ENCODE measurements around the gene RAB29. TPM values are rescaled to one million over a fixed set of nuclear protein-coding genes. Genes with fewer than 3 reads are reported as not detected.
A peak's percentile ranks its signal among the peaks of the same experiment; 100 is the strongest.

The RAB29 gene
- total and polyA plus RNA-seq, 9 of the 15 experiments (the other 6 are each of a cell fraction or from before 2014, with no cell fraction given): 6.3 to 17.6 (median 8.0) TPM

GRCh38 chr1:205797168-205797567 lies 21.9 kb upstream of the RAB29 start (continued):
- TF ChIP-seq HINFP (tag; conservative IDR thresholded peaks at IDR 0.05; ENCODE audit: low read depth) (no peak), MAFK (IDR thresholded peaks at IDR 0.05; ENCODE audit: low read length) (peak; percentile 90), ZNF316 (IDR thresholded peaks at IDR 0.05) (peak; percentile 95), NCOA6 (IDR thresholded peaks at IDR 0.05) (no peak), BHLHE40 (IDR thresholded peaks at IDR 0.05; ENCODE audit: low read length) (no peak), KDM1A (IDR thresholded peaks at IDR 0.05) (no peak)

- no peak overlapping the region for H2AFZ ChIP-seq (ENCODE audit: low read depth, low read length)
- ChIA-PET CTCF (ENCODE audit: low intra/inter-chr PET ratio) (no interaction called here), POLR2A (interaction anchor here (0.6 to 4.0 kb wide), 5 partner anchors 11 to 932 kb away, joined by 3 to 20 read pairs (median 3); no protein-coding TSS in a partner anchor)
- H3K79me2 ChIP-seq (ENCODE audit: control insufficient read depth, insufficient read depth, low read length): no peaks in the 10 kb centered on the region
- H4K20me1 ChIP-seq (replicated peaks; ENCODE audit: control insufficient read depth, insufficient read depth, low read length): peaks cover 6% of the 10 kb centered on the region; the same call in 1 of the 2 replicates
- intact Hi-C loops (cut with micrococcal nuclease): no loop called here
- no peak for DNase-seq (ENCODE audit: extremely low read depth in 1 of 4, low spot score in 3 of 4)
- H3K36me3 ChIP-seq (ENCODE audit: control insufficient read depth, insufficient read depth, low read length): peaks cover 70% of the 10 kb centered on the region
- no peak overlapping the region for H3K27ac ChIP-seq (ENCODE audit: extremely low read depth, low read depth, low read length)
- H3K27me3 ChIP-seq (ENCODE audit: control insufficient read depth in 2 of 2, insufficient read depth in 2 of 2, low read length in 2 of 2): no peaks in the 10 kb centered on the region
- ATAC-seq: no peak
- BruUV-seq (replicated peaks): no TSS peak
- H3K4me3 ChIP-seq: no peak overlapping the region
- H3K9ac ChIP-seq (ENCODE audit: insufficient read depth in 1 of 2, low read depth in 2 of 2, low read length in 2 of 2): no peak overlapping the region
- H3K9me1 ChIP-seq (ENCODE audit: control insufficient read depth, insufficient read depth, low read length): no peaks in the 10 kb centered on the region
- in situ Hi-C loops (cut with MboI): loop anchor here (5.0 kb wide), 2 partner anchors 133 to 318 kb away; no protein-coding TSS in a partner anchor
- 58% methylated on average over 5 of the region's 5 CpGs for WGBS (ENCODE audit: insufficient coverage, low coverage, missing lambda C conversion rate)
- no peak overlapping the region for H3K4me2 ChIP-seq (ENCODE audit: insufficient read depth, low read length)
- H3K9me3 ChIP-seq (replicated peaks; ENCODE audit: control insufficient read depth, insufficient read depth, low read depth, low read length): no peaks in the 10 kb centered on the region
- no peak for FAIRE-seq
- H3K4me1 ChIP-seq (replicated peaks in 1 of 2; ENCODE audit: control insufficient read depth in 2 of 2, insufficient read depth in 2 of 2, low read length in 2 of 2): peaks cover 0 to 7% of the 10 kb centered on the region in 2 experiments; a peak in 3 of 5 replicates
- TF ChIP-seq ZNF77 (CRISPR knock-in tag; IDR thresholded peaks at IDR 0.05) (no peak), MBD1 (CRISPR knock-in tag; IDR thresholded peaks at IDR 0.05) (no peak), POLR2AphosphoS5 (IDR thresholded peaks at IDR 0.05; ENCODE audit: control insufficient read depth, insufficient read depth, low read depth, low read length) (no peak), SMARCA4 (IDR thresholded peaks at IDR 0.05) (no peak), BCLAF1 (IDR thresholded peaks at IDR 0.05; ENCODE audit: borderline replicate concordance in 1 of 2, control insufficient read depth in 1 of 2, low read depth in 2 of 2, low read length in 1 of 2) (no peak), FIP1L1 (IDR thresholded peaks at IDR 0.05; ENCODE audit: low read depth, low read length, poor library complexity, severe bottlenecking) (no peak), ZSCAN29 (IDR thresholded peaks at IDR 0.05) (no peak), BRD4 (IDR thresholded peaks at IDR 0.05) (no peak), SNAPC5 (CRISPR knock-in tag; IDR thresholded peaks at IDR 0.05) (no peak)
Measured at GRCh38 chr1:205794011-205794730, 18.9 kb upstream of the RAB29 start.

Data from K562 (cell line).